ENCODE results near the gene ARL3. TPM values are rescaled to one million over a fixed set of nuclear protein-coding genes. Genes with fewer than 3 reads are reported as not detected.
A peak's percentile ranks its signal among the peaks of the same experiment; 100 is the strongest.
"Not testable (repeated sequence)": the region's sequence is repeated elsewhere in the genome, so short reads cannot be mapped to it uniquely, and the experiment has no call there.

ARL3 gene
- polyA plus RNA-seq, 2 donors, result 2.2 to 4.6 TPM

- H3K36me3 ChIP-seq (ENCODE audit: control insufficient read depth in 2 of 2, insufficient read depth in 2 of 2, low read length in 1 of 2), result no peaks in the 10 kb centered on the region
- no peak overlapping the region for H3K4me3 ChIP-seq (ENCODE audit: low read depth in 1 of 2, low read length in 2 of 2)
- no peaks in the 10 kb centered on the region for H3K27me3 ChIP-seq (ENCODE audit: control insufficient read depth in 1 of 2, insufficient read depth in 2 of 2, low read length in 2 of 2)
- peaks cover 0 to 10% of the 10 kb centered on the region in 2 donors for H3K4me1 ChIP-seq (ENCODE audit: control insufficient read depth in 2 of 2, insufficient read depth in 2 of 2, low read length in 1 of 2)
- H3K9me3 ChIP-seq (ENCODE audit: control insufficient read depth in 2 of 2, insufficient read depth in 1 of 2, low read depth in 1 of 2, low read length in 1 of 2), result no peaks in the 10 kb centered on the region
- WGBS, 2 donors, result 68 to 76% methylated on average over 4 of the region's 4 CpGs
- H3K27ac ChIP-seq (ENCODE audit: low read depth in 2 of 2, low read length in 1 of 2), result peak overlapping the region; percentile 72
These were observed 38.9 kb upstream of the ARL3 start for GRCh38 chr10:102752934-102753664.

DNA sequence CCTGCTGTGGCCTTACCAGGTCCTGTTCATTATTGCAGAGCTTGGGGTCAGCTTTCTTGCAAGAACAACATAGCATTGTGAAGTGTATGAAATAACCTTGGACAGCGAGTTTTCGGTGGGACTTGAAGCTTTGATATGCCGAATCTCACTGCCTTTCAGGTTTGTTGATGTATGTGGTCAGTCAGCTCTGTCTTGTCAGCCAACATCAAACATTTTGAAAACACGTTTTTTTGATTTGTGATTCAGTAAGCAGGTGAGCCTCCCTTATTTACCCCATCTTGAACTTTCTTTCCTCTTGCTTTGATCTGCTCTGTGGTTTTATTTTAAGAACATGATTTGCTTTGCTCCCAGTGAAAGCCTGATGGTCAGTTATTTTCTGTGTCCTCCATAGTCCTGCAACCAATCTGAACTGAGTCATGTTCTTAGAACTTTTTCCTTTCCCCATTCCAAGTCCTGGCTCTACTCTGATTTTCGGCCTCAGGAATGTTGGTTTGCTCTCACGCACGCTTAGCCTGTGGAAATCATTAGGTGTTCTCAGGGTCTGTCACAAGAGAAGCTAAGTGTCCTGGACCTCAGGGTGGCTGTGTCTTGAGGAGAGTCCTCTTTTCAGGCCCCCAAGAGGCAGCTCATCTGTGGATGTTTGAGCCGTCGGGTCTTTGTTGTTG is 38.2 kb upstream of the ARL3 start:
- peak overlapping the region; percentile 72 for H3K27ac ChIP-seq (ENCODE audit: low read depth in 2 of 2, low read length in 1 of 2)
- H3K9me3 ChIP-seq (ENCODE audit: control insufficient read depth in 2 of 2, insufficient read depth in 1 of 2, low read depth in 1 of 2, low read length in 1 of 2), result no peaks in the 10 kb centered on the region
- H3K4me3 ChIP-seq (ENCODE audit: low read depth in 1 of 2, low read length in 2 of 2), result no peak overlapping the region
- H3K36me3 ChIP-seq (ENCODE audit: control insufficient read depth in 2 of 2, insufficient read depth in 2 of 2, low read length in 1 of 2), result no peaks in the 10 kb centered on the region
- 76 to 78% methylated on average over 9 of the region's 9 CpGs for WGBS, 2 donors
- peaks cover 0 to 10% of the 10 kb centered on the region in 2 donors for H3K4me1 ChIP-seq (ENCODE audit: control insufficient read depth in 2 of 2, insufficient read depth in 2 of 2, low read length in 1 of 2)
- no peaks in the 10 kb centered on the region for H3K27me3 ChIP-seq (ENCODE audit: control insufficient read depth in 1 of 2, insufficient read depth in 2 of 2, low read length in 2 of 2)

- Histone ChIP-seq H3K27me3 (ENCODE audit: control insufficient read depth in 1 of 2, insufficient read depth in 2 of 2, low read length in 2 of 2) (no peaks in the 10 kb centered on the region), H3K36me3 (ENCODE audit: control insufficient read depth in 2 of 2, insufficient read depth in 2 of 2, low read length in 1 of 2) (no peaks in the 10 kb centered on the region), H3K27ac (ENCODE audit: low read depth in 2 of 2, low read length in 1 of 2) (no peak overlapping the region), H3K4me1 (ENCODE audit: control insufficient read depth in 2 of 2, insufficient read depth in 2 of 2, low read length in 1 of 2) (peaks cover 0 to 2% of the 10 kb centered on the region in 2 donors), H3K4me3 (ENCODE audit: low read depth in 1 of 2, low read length in 2 of 2) (peak overlapping the region in 1 of 2 donors; percentile 93), H3K9me3 (ENCODE audit: control insufficient read depth in 2 of 2, insufficient read depth in 1 of 2, low read depth in 1 of 2, low read length in 1 of 2) (no peaks in the 10 kb centered on the region)
- WGBS, 2 donors, result 49 to 60% methylated on average over 4 of the region's 4 CpGs
These were observed 31.0 kb upstream of the ARL3 start for GRCh38 chr10:102745157-102745556.

- Histone ChIP-seq H3K27me3 (ENCODE audit: control insufficient read depth in 1 of 2, insufficient read depth in 2 of 2, low read length in 2 of 2) (no peaks in the 10 kb centered on the region), H3K4me3 (ENCODE audit: low read depth in 1 of 2, low read length in 2 of 2) (peak overlapping the region; percentile 93 to 96), H3K9me3 (ENCODE audit: control insufficient read depth in 2 of 2, insufficient read depth in 1 of 2, low read depth in 1 of 2, low read length in 1 of 2) (no peaks in the 10 kb centered on the region), H3K27ac (ENCODE audit: low read depth in 2 of 2, low read length in 1 of 2) (peak overlapping the region; percentile 85 to 94), H3K36me3 (ENCODE audit: control insufficient read depth in 2 of 2, insufficient read depth in 2 of 2, low read length in 1 of 2) (no peaks in the 10 kb centered on the region), H3K4me1 (ENCODE audit: control insufficient read depth in 2 of 2, insufficient read depth in 2 of 2, low read length in 1 of 2) (peaks cover 0 to 2% of the 10 kb centered on the region in 2 donors)
- WGBS, 2 donors, result 3 to 9% methylated on average over 9 of the region's 9 CpGs
These were observed 30.3 kb upstream of the ARL3 start for GRCh38 chr10:102744374-102745051.

GRCh38 chr10:102743588-102744373 is 29.6 kb upstream of the ARL3 start, which contains the start of gene WBP1L:
TSS of gene WBP1L (plus strand) at chr10:102743948. CDS start at chr10:102744054, 106 bp downstream.
- no peaks in the 10 kb centered on the region for H3K27me3 ChIP-seq (ENCODE audit: control insufficient read depth in 1 of 2, insufficient read depth in 2 of 2, low read length in 2 of 2)
- peak within 1 kb of the TSS; percentile 93 to 96 for H3K4me3 ChIP-seq (ENCODE audit: low read depth in 1 of 2, low read length in 2 of 2)
- 0 to 1% methylated on average over 36 to 37 of the region's 37 CpGs for WGBS, 2 donors
- no peaks in the 10 kb centered on the region for H3K9me3 ChIP-seq (ENCODE audit: control insufficient read depth in 2 of 2, insufficient read depth in 1 of 2, low read depth in 1 of 2, low read length in 1 of 2)
- peak within 1 kb of the TSS; percentile 85 to 94 for H3K27ac ChIP-seq (ENCODE audit: low read depth in 2 of 2, low read length in 1 of 2)
- H3K36me3 ChIP-seq (ENCODE audit: control insufficient read depth in 2 of 2, insufficient read depth in 2 of 2, low read length in 1 of 2), result no peaks in the 10 kb centered on the region
- H3K4me1 ChIP-seq (ENCODE audit: control insufficient read depth in 2 of 2, insufficient read depth in 2 of 2, low read length in 1 of 2), result peaks cover 0 to 2% of the 10 kb centered on the region in 2 donors

GRCh38 chr10:102743078-102743587 is 28.9 kb upstream of the ARL3 start:
- Histone ChIP-seq H3K27me3 (ENCODE audit: control insufficient read depth in 1 of 2, insufficient read depth in 2 of 2, low read length in 2 of 2) (no peaks in the 10 kb centered on the region), H3K4me3 (ENCODE audit: low read depth in 1 of 2, low read length in 2 of 2) (no peak overlapping the region), H3K9me3 (ENCODE audit: control insufficient read depth in 2 of 2, insufficient read depth in 1 of 2, low read depth in 1 of 2, low read length in 1 of 2) (no peaks in the 10 kb centered on the region), H3K36me3 (ENCODE audit: control insufficient read depth in 2 of 2, insufficient read depth in 2 of 2, low read length in 1 of 2) (no peaks in the 10 kb centered on the region), H3K4me1 (ENCODE audit: control insufficient read depth in 2 of 2, insufficient read depth in 2 of 2, low read length in 1 of 2) (peaks cover 0 to 2% of the 10 kb centered on the region in 2 donors), H3K27ac (ENCODE audit: low read depth in 2 of 2, low read length in 1 of 2) (no peak overlapping the region)
- 36 to 38% methylated on average over 7 of the region's 7 CpGs for WGBS, 2 donors

DNA sequence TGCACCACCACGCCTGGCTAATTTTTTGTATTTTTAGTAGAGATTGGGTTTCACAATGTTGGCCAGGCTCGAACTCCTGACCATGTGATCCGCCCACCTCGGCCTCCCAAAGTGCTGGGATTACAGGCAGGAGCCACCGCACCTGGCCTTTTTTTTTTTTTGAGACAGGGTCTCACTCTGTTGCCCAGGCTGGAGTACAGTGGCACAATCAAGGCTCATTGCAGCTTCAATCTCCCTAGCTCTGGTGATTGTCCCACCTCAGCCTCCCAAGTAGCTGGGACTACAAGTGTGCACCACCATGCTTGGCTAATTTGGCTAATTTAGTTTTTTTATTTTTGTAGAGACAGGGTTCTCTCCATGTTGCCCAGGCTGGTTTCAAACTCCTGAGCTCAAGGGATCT is 28.1 kb upstream of the ARL3 start:
- not testable (repeated sequence) for H3K4me3 ChIP-seq (ENCODE audit: low read depth in 1 of 2, low read length in 2 of 2); H3K4me1 ChIP-seq (ENCODE audit: control insufficient read depth in 2 of 2, insufficient read depth in 2 of 2, low read length in 1 of 2); H3K27ac ChIP-seq (ENCODE audit: low read depth in 2 of 2, low read length in 1 of 2); H3K36me3 ChIP-seq (ENCODE audit: control insufficient read depth in 2 of 2, insufficient read depth in 2 of 2, low read length in 1 of 2); H3K27me3 ChIP-seq (ENCODE audit: control insufficient read depth in 1 of 2, insufficient read depth in 2 of 2, low read length in 2 of 2); H3K9me3 ChIP-seq (ENCODE audit: control insufficient read depth in 2 of 2, insufficient read depth in 1 of 2, low read depth in 1 of 2, low read length in 1 of 2)
- 90 to 93% methylated on average over 5 of the region's 5 CpGs for WGBS, 2 donors

- WGBS, 2 donors, result 65 to 75% methylated on average over 2 of the region's 2 CpGs
- no peaks in the 10 kb centered on the region for H3K36me3 ChIP-seq (ENCODE audit: control insufficient read depth in 2 of 2, insufficient read depth in 2 of 2, low read length in 1 of 2)
- peaks cover 0 to 2% of the 10 kb centered on the region in 2 donors for H3K4me1 ChIP-seq (ENCODE audit: control insufficient read depth in 2 of 2, insufficient read depth in 2 of 2, low read length in 1 of 2)
- no peaks in the 10 kb centered on the region for H3K9me3 ChIP-seq (ENCODE audit: control insufficient read depth in 2 of 2, insufficient read depth in 1 of 2, low read depth in 1 of 2, low read length in 1 of 2)
- H3K27me3 ChIP-seq (ENCODE audit: control insufficient read depth in 1 of 2, insufficient read depth in 2 of 2, low read length in 2 of 2), result no peaks in the 10 kb centered on the region
- H3K4me3 ChIP-seq (ENCODE audit: low read depth in 1 of 2, low read length in 2 of 2), result no peak overlapping the region
- no peak overlapping the region for H3K27ac ChIP-seq (ENCODE audit: low read depth in 2 of 2, low read length in 1 of 2)
These were observed 27.6 kb upstream of the ARL3 start for GRCh38 chr10:102741726-102742237.

GRCh38 chr10:102740229-102740628 is 26.0 kb upstream of the ARL3 start:
- Histone ChIP-seq H3K36me3 (ENCODE audit: control insufficient read depth in 2 of 2, insufficient read depth in 2 of 2, low read length in 1 of 2) (no peaks in the 10 kb centered on the region), H3K9me3 (ENCODE audit: control insufficient read depth in 2 of 2, insufficient read depth in 1 of 2, low read depth in 1 of 2, low read length in 1 of 2) (no peaks in the 10 kb centered on the region), H3K27ac (ENCODE audit: low read depth in 2 of 2, low read length in 1 of 2) (no peak overlapping the region), H3K27me3 (ENCODE audit: control insufficient read depth in 1 of 2, insufficient read depth in 2 of 2, low read length in 2 of 2) (no peaks in the 10 kb centered on the region), H3K4me3 (ENCODE audit: low read depth in 1 of 2, low read length in 2 of 2) (no peak overlapping the region), H3K4me1 (ENCODE audit: control insufficient read depth in 2 of 2, insufficient read depth in 2 of 2, low read length in 1 of 2) (peaks cover 0 to 2% of the 10 kb centered on the region in 2 donors)
- 79 to 86% methylated on average over 2 of the region's 2 CpGs for WGBS, 2 donors

All from esophagus (tissue), 2 donors.